ENCODE results near the gene CRYBG3. TPM values are rescaled to one million over a fixed set of nuclear protein-coding genes. Genes with fewer than 3 reads are reported as not detected.

CRYBG3 gene
- total RNA-seq, 1 experiment from 2014 or later: 7.6 TPM

GRCh38 chr3:97938444-97938843, 116.6 kb downstream of the CRYBG3 start:
- no peak for DNase-seq (ENCODE audit: extremely low read depth, low read depth)

- DNase-seq (ENCODE audit: extremely low read depth, low read depth): no peak
Measured at GRCh38 chr3:97939401-97939800, 117.6 kb downstream of the CRYBG3 start.

- DNase-seq (ENCODE audit: extremely low read depth, low read depth): peak; percentile 6
Measured at GRCh38 chr3:97940034-97940433, 118.2 kb downstream of the CRYBG3 start.

GRCh38 chr3:97942801-97943546, 121.2 kb downstream of the CRYBG3 start:
- no peak for DNase-seq (ENCODE audit: extremely low read depth, low read depth)

- no peak for DNase-seq (ENCODE audit: extremely low read depth, low read depth)
Measured at GRCh38 chr3:97948351-97949109, 126.7 kb downstream of the CRYBG3 start.

- no peak for DNase-seq (ENCODE audit: extremely low read depth, low read depth)
Measured at GRCh38 chr3:97949110-97949485, 127.3 kb downstream of the CRYBG3 start.

GRCh38 chr3:97949743-97950142, 127.9 kb downstream of the CRYBG3 start:
- DNase-seq (ENCODE audit: extremely low read depth, low read depth): no peak

- no peak for DNase-seq (ENCODE audit: extremely low read depth, low read depth)
Measured at GRCh38 chr3:97950360-97950759, 128.5 kb downstream of the CRYBG3 start.

GRCh38 chr3:97952280-97952679, 130.5 kb downstream of the CRYBG3 start:
- DNase-seq (ENCODE audit: extremely low read depth, low read depth): no peak

- DNase-seq (ENCODE audit: extremely low read depth, low read depth): no peak
Measured at GRCh38 chr3:97952872-97953271, 131.1 kb downstream of the CRYBG3 start.

GRCh38 chr3:97954228-97954827, 132.5 kb downstream of the CRYBG3 start:
- no peak for DNase-seq (ENCODE audit: extremely low read depth, low read depth)

GRCh38 chr3:97956051-97956450, 134.2 kb downstream of the CRYBG3 start:
- no peak for DNase-seq (ENCODE audit: extremely low read depth, low read depth)

GRCh38 chr3:97957617-97958311, 136.0 kb downstream of the CRYBG3 start:
- no peak for DNase-seq (ENCODE audit: extremely low read depth, low read depth)

GRCh38 chr3:97958396-97958795, 136.6 kb downstream of the CRYBG3 start:
- no peak for DNase-seq (ENCODE audit: extremely low read depth, low read depth)

GRCh38 chr3:97958796-97959195, 137.0 kb downstream of the CRYBG3 start:
- no peak for DNase-seq (ENCODE audit: extremely low read depth, low read depth)

GRCh38 chr3:97959872-97960271, 138.1 kb downstream of the CRYBG3 start:
- DNase-seq (ENCODE audit: extremely low read depth, low read depth): no peak

- no peak for DNase-seq (ENCODE audit: extremely low read depth, low read depth)
Measured at GRCh38 chr3:97960551-97960950, 138.7 kb downstream of the CRYBG3 start.

- no peak for DNase-seq (ENCODE audit: extremely low read depth, low read depth)
Measured at GRCh38 chr3:97960993-97961766, 139.4 kb downstream of the CRYBG3 start.

GRCh38 chr3:97967966-97968365, 146.2 kb downstream of the CRYBG3 start:
- DNase-seq (ENCODE audit: extremely low read depth, low read depth): no peak

GRCh38 chr3:97968376-97968775, 146.6 kb downstream of the CRYBG3 start:
- no peak for DNase-seq (ENCODE audit: extremely low read depth, low read depth)

Data from NCI-H460 (cell line).